ENCODE data around the gene STIMATE. TPM values are rescaled to one million over a fixed set of nuclear protein-coding genes. Genes with fewer than 3 reads are reported as not detected.

The STIMATE gene
- total RNA-seq, 1 experiment from 2014 or later: 6.3 TPM

GRCh38 chr3:52894756-52895155 is 2.6 kb downstream of the STIMATE start:
- no peak for DNase-seq (ENCODE audit: low read depth)

- no peak for DNase-seq (ENCODE audit: low read depth)
Observed at GRCh38 chr3:52893723-52894122, 3.6 kb downstream of the STIMATE start.

- no peak for DNase-seq (ENCODE audit: low read depth)
Observed at GRCh38 chr3:52892625-52893311, 4.6 kb downstream of the STIMATE start.

- no peak for DNase-seq (ENCODE audit: low read depth)
Observed at GRCh38 chr3:52892290-52892624, 5.1 kb downstream of the STIMATE start.

GRCh38 chr3:52891615-52892081 is 5.7 kb downstream of the STIMATE start:
- DNase-seq (ENCODE audit: low read depth): no peak

GRCh38 chr3:52891164-52891563 is 6.2 kb downstream of the STIMATE start:
- DNase-seq (ENCODE audit: low read depth): no peak

- no peak for DNase-seq (ENCODE audit: low read depth)
Observed at GRCh38 chr3:52890735-52891134, 6.6 kb downstream of the STIMATE start.

- DNase-seq (ENCODE audit: low read depth): no peak
Observed at GRCh38 chr3:52889901-52890300, 7.4 kb downstream of the STIMATE start.

GRCh38 chr3:52887166-52887565 is 10.2 kb downstream of the STIMATE start:
- no peak for DNase-seq (ENCODE audit: low read depth)

- no peak for DNase-seq (ENCODE audit: low read depth)
Observed at GRCh38 chr3:52886049-52886730, 11.2 kb downstream of the STIMATE start.

- no peak for DNase-seq (ENCODE audit: low read depth)
Observed at GRCh38 chr3:52882377-52882776, 15.0 kb downstream of the STIMATE start.

GRCh38 chr3:52881871-52882270 is 15.5 kb downstream of the STIMATE start:
- no peak for DNase-seq (ENCODE audit: low read depth)

GRCh38 chr3:52880474-52880873 is 16.9 kb downstream of the STIMATE start:
- DNase-seq (ENCODE audit: low read depth): no peak

GRCh38 chr3:52880047-52880446 is 17.3 kb downstream of the STIMATE start:
- DNase-seq (ENCODE audit: low read depth): no peak

GRCh38 chr3:52879581-52879980 is 17.8 kb downstream of the STIMATE start:
- no peak for DNase-seq (ENCODE audit: low read depth)

GRCh38 chr3:52879090-52879489 is 18.3 kb downstream of the STIMATE start:
- no peak for DNase-seq (ENCODE audit: low read depth)

- no peak for DNase-seq (ENCODE audit: low read depth)
Observed at GRCh38 chr3:52877085-52877484, 20.3 kb downstream of the STIMATE start.

- no peak for DNase-seq (ENCODE audit: low read depth)
Observed at GRCh38 chr3:52874864-52875587, 22.3 kb downstream of the STIMATE start.

- DNase-seq (ENCODE audit: low read depth): no peak
Observed at GRCh38 chr3:52874160-52874701, 23.1 kb downstream of the STIMATE start.

GRCh38 chr3:52873433-52874159 is 23.8 kb downstream of the STIMATE start:
- DNase-seq (ENCODE audit: low read depth): no peak

GRCh38 chr3:52872245-52872644 is 25.1 kb downstream of the STIMATE start:
- DNase-seq (ENCODE audit: low read depth): no peak

- DNase-seq (ENCODE audit: low read depth): no peak
Observed at GRCh38 chr3:52871761-52872160, 25.6 kb downstream of the STIMATE start.

Measured in Daoy (cell line).